DOHH2 (cell line): ENCODE data around the gene RGS18.

Experiments
- EZH2phosphoT487 ChIP-seq: fragments of 200-600 bp; sonication (generic); IDR thresholded peaks from 2 replicates; pipeline ENCODE4 v1.6.1; 2017; ENCODE audit warnings: borderline replicate concordance, mild to moderate bottlenecking, antibody characterized with exemption, low read length, moderate library complexity, mixed read lengths
- TF ChIP-seq, protein P1 (sequence below): fragments of 200-600 bp; sonication (generic); IDR thresholded peaks from one replicate; pipeline ENCODE4 v1.5.1; 2014; ENCODE audit warnings: antibody characterized with exemption, mild to moderate bottlenecking, low read depth, low read length; ENCODE audit not compliant: poor library complexity, severe bottlenecking

DNA sequence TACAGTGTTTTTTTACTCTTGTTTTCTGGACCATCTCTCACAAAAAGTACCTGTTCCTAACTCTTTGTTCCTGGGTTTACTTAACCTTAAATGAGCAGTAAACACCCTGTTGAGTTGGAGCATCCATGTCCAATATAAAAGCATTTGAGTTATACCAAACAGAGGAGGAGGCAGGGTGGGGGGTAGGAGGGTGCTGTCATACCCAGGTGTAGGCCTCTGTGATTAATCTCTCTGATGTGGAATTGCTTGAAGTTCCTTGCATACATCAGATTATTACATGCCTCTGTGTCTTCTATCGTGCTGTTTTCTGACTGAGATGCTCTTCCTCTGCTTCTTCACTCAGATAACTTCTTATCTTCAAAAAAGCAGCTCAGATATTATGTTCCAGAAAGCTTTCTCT lies 28.1 kb upstream of the RGS18 start:
- TF ChIP-seq, protein P1, sequence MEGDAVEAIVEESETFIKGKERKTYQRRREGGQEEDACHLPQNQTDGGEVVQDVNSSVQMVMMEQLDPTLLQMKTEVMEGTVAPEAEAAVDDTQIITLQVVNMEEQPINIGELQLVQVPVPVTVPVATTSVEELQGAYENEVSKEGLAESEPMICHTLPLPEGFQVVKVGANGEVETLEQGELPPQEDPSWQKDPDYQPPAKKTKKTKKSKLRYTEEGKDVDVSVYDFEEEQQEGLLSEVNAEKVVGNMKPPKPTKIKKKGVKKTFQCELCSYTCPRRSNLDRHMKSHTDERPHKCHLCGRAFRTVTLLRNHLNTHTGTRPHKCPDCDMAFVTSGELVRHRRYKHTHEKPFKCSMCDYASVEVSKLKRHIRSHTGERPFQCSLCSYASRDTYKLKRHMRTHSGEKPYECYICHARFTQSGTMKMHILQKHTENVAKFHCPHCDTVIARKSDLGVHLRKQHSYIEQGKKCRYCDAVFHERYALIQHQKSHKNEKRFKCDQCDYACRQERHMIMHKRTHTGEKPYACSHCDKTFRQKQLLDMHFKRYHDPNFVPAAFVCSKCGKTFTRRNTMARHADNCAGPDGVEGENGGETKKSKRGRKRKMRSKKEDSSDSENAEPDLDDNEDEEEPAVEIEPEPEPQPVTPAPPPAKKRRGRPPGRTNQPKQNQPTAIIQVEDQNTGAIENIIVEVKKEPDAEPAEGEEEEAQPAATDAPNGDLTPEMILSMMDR: no peak
- TF ChIP-seq EZH2phosphoT487: no peak
